Keratinocyte (primary cell): ENCODE results near the gene IFNA5.

Experiments
- CTCF ChIP-seq, 3 experiments: IDR thresholded peaks in 1 of 3; conservative IDR thresholded peaks in 1 of 3; optimal IDR thresholded peaks in 1 of 3; 2 replicates in 2 of 3; 3 replicates in 1 of 3; pipeline versions ENCODE3 to v1.5.1; 2011; ENCODE audit warnings: low read length in 3 of 3, mild to moderate bottlenecking in 3 of 3, moderate library complexity in 2 of 3, control low read depth in 1 of 3, inconsistent platforms in 1 of 3; ENCODE audit not compliant: insufficient read depth in 2 of 3; ENCODE audit errors: extremely low read depth in 1 of 3
- EZH2 ChIP-seq: IDR thresholded peaks from one replicate; pipeline ENCODE4 v1.6.1; 2012; ENCODE audit warnings: inconsistent platforms, mild to moderate bottlenecking, low read length, moderate library complexity

DNA sequence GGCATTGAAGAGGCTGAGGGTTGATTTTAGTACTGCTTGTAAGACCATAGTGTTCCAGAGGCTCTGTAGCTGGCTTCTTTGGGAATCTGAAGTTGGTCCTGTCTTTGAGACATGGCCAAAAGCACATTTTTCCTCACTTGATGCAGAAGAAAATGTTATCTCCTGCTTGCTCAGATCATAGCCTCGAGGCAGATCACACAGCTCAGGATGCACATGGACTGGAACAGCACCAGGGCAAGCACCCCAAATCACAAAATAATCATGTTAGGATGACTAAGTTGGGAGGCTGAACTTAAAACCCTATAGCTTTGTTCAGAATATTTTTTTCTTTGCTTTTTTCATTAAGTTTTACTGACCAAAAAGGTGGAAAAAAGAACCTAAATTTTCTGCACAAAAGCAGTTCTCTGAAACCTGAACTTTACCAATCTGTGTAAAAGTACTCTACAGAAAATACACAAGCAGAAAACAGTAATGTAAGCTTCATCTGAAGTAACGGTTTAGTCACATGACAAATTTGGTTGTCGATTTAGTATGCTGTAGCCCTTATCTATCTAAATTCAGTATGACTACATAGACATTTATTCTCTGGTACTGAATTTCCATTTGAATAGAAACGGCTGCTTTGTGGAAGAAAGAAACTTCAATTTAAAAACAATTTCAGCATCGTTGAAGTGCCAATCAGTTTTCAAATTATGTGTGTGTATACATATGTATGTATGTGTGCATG is 26.7 kb upstream of the IFNA5 start:
- no peak for TF ChIP-seq CTCF (optimal IDR thresholded peaks at IDR 0.05 in 1 of 3, IDR thresholded peaks at IDR 0.05 in 1 of 3, conservative IDR thresholded peaks at IDR 0.05 in 1 of 3; ENCODE audit: extremely low read depth in 1 of 3, insufficient read depth in 2 of 3, low read length in 3 of 3)
- TF ChIP-seq EZH2, result no peak
